Hypothalamus (tissue), 51 donors: ENCODE data around the gene PDAP1.
"Not testable (repeated sequence)": the region's sequence is repeated elsewhere in the genome, so short reads cannot be mapped to it uniquely, and the experiment has no call there.

Source experiments
- DNase-seq, 51 donors: peaks; one replicate each; lab custom pipeline; 2025; lab: John Stamatoyannopoulos, UW

The PDAP1 gene

DNA sequence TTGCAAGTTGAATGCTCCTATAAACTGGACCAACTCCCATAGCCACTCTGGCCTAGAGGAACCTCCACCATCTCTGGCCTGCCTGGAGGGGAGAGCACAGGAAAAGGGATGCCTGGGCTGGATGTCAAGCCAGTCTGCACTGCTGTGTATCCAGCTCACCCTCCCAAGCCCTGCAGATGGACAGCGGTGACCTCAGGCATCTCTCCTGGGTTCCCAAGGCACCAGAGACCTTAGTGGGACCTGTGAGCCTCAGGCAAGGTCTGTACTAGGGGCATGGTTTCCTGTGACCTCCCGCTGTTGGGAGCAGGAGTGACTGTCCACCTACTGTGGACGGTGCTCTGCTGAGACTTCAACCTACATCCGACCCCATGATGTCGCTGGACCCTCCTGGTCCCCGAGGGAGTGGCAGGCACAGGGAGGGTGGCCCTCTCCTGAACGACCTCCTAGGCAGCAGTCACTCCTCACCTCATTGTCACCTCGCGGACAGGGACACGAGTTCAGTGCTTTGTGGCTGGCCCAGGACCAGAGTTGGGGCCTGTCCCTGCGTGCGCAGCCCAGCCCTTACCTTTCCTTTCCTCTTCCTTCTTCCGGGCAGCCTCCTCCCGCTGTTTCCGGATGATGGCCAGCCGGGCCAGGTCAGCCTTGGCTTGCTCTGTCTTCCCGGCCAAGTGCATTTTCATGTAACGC lies 11.0 kb downstream of the PDAP1 start:
- no peak for DNase-seq

DNA sequence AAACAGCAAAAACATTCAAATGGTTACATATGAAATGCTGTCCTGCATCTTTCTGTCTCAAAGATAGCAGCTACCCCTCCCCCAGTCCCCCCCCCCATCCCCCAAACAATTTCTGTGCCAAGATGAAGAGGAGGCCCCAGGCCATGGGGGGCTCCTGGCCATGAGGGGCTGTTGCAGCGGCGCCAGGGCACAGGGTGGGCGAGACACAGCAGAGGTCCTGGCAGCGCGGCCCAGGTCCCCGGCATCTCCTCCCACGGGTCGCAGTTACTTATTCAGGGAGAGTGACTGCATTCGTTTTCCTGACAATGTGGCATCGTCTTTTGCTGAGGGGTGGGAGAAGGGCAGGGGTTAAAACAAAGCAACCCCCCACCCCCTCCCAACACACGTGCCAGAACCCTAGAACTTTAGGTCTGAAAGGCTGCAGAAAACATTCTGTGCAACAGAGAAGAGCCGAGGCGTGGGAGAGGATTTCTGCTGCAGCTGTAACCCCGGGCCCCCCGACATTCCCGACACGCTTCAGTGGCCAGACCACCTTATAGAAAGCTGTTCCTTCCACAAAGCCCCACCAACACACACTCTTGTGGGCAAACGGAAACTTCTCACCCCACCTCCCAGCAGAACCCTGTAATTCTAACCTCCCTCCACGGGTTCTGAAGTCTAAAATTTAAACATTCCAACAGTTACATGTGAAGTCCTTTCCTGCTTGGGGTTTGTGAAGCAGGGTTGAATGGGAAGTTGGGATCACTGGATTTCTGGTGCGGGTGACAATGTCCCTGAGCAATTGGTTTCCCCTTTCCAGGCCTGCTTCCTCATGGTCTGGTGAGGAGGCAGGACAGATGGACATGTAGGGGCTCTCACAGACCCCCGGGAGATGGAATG lies 11.7 kb downstream of the PDAP1 start:
- no peak for DNase-seq

DNA sequence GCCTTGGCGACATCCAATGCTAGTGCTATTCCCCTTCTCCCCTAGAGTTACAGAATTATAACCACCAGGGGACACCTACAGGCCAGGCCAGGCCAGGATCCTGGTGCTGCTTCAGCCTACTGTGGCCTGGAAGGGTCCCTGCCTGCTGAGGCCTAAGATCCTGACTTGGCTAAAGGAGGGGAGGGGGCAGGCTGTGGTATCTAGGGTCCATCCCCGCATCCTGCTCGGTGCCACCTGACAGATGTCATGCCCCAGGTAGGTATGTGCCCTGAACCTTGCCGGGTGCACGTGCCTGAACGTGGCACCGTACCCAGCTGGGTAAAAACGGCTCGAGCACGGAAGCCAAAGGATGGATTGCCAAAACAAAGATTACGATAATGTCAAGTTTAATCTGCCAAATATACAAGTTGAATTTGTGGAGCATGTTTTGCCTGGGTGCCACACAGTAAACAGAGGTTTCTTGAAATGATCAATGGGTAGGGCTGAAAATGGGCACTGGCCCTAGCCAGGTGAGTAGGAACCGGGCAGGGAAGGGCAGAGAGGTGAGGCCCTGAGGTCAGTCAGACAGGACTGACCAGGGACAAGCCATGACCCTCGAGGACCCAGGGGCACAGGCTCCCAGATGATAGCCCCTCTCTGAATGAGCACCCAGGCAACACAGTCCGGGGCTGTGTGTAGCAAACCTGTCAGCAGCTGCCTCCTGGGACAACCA lies 12.6 kb downstream of the PDAP1 start:
- no peak for DNase-seq

DNA sequence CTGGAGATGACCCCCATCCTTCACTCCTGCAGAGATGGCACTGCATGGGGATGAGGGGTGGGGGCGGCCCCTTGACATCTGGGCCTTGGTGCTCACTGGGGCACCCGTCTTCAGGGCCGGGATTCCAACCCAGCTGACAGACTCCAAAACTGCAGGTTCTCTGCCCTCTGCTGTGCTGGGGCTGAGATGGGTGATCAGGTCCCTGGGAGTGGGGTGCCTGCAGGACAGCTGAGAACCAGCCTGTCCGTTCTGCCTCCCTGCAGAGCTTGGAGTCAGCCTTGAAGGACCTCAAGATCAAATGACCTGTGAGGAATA lies 14.3 kb downstream of the PDAP1 start:
- DNase-seq, result no peak

DNA sequence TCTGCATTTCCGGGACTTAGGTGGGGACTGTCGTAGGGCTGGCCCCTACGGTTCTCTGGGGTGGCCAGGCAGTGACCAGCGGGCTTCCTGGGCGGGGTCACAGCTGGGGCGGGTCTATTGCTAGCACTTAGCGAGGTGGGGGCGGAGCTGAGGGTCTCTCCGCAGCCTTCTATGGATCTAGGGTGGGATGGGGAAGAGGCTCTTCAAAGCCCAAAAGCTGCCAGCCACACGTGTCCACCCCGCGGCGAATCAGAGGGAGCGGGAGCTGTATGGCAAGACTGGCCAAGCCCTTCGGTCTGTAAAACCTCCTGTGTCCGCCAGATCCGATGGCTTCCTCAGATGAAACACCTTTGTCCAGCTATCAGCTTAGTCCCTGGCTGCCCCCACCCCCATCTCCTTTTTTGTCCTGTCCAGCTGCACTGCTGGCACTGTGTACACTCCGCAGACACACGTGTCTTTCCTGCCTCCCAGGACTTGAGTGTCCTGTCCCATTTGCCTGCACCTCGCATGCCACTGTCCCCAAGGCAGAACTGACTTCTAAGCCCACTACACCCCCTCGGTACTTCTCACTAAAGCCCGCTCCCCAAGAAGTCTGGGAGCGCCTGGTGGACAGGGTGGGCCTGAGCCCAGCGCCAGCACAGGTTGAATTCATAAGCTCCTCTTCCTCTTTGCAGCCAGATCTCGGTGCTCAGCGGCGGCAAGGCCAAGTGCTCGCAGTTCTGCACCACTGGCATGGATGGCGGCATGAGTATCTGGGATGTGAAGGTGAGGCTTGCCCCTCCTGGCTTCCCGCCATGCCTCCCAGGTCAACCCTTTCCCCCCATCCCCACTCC lies 14.8 kb downstream of the PDAP1 start:
- DNase-seq, result peak in 17 of 51 donors; percentile 29 to 73 (median 43)

DNA sequence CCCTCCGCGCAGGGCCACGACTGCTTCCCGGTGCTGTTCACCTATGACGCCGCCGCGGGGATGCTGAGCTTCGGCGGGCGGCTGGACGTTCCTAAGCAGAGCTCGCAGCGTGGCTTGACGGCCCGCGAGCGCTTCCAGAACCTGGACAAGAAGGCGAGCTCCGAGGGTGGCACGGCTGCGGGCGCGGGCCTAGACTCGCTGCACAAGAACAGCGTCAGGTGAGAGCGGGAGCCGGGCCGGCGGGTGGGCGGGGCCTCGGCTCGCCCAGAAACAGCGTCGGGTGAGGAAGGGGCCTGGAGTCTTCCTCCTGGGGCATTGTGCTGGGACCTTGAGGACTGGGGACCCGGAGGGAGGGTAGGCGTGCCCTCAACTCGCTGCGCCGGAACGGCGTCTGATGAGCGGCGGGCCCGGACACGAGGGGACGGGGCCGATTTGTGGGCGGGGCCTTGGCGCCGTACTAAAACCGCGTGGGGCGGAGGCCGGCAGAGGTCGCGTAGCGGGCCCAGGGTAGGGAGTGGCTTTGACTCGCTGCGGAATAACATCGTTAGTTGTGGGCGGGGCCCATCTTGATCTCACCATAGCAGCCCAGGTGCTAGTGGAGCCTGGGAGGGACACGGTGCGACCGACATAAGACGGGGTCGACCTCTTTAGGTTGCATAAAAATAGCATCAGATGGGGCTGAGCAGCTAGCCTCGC lies 15.6 kb downstream of the PDAP1 start:
- DNase-seq, result peak in 30 of 51 donors; percentile 15 to 74 (median 48)

DNA sequence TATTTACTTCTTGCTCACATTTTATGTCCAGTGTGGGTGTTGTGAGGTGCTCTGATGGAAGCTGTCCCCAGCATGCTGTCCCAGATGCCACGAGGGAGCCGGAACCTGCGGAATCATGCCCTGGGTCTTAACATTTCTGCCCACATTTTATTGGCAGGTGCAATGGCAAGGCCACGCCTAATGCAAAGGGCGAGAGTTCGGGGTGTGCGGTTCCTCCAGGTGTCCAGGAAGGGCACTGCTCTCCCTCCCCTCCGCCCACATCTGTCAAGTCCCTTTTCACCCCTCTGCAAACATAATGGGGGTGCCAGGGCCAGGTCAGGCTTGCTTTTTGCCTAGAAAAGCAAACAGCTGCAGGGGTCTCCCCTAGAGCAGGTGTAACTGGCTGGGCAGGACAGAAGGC lies 16.4 kb downstream of the PDAP1 start:
- no peak for DNase-seq

DNA sequence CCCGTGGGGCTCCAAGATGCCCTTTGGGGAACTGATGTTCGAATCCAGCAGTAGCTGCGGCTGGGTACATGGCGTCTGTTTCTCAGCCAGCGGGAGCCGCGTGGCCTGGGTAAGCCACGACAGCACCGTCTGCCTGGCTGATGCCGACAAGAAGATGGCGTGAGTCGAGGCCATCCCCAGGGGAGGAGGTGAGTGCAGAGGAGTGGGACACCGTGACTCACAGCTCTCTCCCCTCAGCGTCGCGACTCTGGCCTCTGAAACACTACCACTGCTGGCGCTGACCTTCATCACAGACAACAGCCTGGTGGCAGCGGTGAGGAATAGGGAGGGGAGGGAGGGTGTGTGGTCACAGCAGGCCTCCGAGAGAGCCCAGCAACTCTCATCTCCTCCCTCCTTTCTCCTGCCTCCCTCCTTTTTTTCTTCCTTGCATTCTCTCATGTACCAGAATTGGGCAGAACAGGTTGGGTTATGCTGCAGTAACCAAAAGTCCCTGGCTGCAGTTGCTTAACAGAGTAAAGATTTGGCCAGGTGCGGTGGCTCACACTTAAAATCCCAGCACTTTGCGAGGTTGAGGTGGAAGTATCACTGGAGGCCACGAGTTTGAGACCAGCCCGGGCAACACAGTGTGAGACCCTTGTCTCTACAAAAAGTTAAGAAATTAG lies 17.3 kb downstream of the PDAP1 start:
- DNase-seq, result no peak

DNA sequence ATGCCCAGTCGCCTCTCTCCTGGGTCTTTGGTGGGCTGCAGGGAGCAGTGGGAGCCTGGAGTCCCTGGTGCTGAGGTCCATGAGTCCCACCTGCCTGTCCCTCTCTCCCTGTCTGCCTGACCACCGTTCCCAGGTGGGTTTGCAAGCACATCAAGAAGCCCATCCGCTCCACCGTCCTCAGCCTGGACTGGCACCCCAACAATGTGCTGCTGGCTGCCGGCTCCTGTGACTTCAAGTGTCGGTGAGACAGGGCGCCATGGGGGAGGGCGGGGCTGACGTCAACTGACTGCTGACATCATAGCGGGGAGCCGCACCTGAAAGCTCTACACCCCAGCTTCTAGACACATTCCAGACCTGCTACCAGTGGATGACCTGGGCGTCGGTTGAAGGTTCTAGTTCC lies 18.6 kb downstream of the PDAP1 start:
- DNase-seq, result no peak

DNA sequence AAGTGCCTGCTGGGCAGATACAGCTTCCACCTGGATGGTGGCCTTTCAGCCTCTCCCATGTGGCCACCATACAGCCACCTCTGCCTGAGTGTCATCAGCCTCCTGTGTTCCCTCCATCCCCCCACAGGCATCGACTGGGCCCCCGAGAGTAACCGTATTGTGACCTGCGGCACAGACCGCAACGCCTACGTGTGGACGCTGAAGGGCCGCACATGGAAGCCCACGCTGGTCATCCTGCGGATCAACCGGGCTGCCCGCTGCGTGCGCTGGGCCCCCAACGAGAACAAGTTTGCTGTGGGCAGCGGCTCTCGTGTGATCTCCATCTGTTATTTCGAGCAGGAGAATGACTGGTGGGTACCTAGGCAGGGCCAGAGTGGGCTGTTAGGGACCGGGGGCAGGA lies 20.5 kb downstream of the PDAP1 start:
- DNase-seq, result no peak

DNA sequence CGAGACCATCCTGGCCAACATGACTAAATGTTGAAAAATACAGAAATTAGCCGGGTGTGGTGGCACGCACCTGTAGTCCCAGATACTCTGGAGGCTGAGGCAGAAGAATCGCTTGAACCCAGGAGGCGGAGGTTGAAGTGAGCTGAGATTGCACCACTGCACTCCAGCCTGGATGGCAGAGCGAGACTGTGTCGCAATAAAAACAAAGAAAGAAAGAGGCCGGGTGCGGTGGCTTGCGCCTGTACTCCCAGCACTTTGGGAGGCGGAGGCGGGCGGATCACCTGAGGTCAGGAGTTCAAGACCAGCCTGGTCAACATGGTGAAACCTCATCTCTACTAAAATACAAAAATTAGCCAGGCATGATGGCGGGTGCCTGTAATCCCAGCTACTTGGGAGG lies 21.2 kb downstream of the PDAP1 start:
- not testable (repeated sequence) for DNase-seq

DNA sequence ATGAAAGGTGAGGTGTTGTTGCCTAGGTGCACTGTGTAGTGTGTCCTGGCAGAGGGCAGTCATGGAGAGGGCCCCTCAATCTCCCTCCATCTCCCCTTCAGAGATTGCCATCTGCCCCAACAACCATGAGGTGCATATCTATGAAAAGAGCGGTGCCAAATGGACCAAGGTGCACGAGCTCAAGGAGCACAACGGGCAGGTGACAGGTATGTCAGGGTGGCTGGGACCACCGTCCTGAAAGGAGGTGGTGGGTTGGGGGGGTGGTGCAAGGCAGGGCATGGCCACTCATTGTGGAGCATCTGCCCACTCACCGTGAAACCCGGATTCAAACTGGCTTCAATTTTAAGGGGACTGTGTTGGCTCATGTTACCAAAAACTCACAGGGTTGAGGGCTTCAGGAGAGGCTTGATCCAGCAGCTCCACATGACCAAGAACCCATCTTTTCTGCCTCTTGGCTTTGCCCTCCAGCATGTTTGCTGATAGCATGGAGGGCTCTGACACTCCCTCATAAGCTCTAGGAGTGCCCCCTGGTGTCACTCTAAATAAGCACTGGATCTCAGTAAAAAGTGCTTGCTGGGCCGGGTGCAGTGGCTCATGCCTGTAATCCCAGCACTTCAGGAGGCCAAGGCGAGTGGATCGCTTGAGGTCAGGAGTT lies 21.7 kb downstream of the PDAP1 start:
- no peak for DNase-seq

DNA sequence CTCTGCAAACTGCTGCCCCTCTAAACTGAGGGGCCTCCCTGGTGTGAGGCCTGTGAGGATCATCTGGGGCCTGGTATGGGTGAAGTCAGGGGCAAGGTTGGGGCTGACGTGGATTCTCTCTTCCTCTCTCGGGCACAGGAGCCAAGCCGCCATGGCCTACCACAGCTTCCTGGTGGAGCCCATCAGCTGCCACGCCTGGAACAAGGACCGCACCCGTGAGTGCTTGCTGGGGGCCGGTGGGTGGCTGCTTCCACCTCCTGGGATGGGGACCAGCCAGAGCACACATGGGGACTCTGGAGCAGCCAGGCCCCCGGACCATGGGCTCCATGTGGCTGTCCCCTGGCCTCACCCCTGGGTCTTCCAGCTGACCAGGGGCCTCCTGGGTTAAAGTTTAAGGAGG lies 22.8 kb downstream of the PDAP1 start:
- no peak for DNase-seq

DNA sequence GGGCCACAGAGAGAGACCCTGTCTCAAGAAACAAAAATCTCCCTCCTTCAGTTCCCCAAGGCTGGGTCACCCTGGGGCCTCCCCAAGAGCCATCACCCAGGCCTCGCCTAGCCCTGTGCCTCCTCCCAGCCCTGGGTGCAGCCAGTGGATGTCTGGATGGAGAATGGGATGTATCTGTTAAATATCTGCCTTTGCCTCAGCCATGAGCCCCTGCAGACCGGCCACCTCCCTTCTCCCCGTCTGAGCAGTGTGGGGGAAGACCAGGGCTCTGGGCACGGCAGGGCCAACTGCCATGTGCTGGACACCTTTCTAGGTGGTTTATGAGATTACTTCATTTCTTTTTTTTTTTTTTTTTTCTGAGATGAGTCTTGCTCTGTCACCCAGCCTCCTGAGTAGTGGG lies 23.9 kb downstream of the PDAP1 start:
- no peak for DNase-seq

DNA sequence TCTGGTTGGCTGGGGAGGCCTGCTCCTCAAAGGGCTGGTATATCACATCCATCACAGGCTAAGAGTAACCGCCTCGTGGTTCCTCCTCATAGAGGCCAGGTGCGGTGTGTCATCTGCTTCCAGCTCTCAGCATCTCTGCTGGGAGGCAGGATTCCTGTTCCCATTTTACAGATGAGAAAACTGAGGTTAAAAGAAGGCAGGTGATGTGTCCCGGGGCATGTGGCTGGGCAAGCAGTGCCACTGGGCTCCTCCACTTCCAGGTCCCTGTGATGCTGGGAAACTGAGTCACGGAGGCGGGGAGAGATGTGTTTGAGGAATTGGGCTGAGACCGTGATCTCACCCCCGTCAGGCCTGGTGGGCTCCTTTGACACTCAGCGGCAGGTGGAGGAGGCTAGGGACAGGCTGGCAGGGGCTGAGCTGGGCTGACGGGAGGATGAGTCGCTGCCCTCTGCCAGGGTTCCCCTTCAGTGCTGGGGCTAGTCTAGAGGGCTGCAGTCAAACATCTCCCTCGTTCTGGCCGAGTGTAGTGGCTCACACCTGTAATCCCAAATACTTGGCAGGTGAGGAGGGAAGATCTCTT lies 24.5 kb downstream of the PDAP1 start:
- DNase-seq, result no peak

DNA sequence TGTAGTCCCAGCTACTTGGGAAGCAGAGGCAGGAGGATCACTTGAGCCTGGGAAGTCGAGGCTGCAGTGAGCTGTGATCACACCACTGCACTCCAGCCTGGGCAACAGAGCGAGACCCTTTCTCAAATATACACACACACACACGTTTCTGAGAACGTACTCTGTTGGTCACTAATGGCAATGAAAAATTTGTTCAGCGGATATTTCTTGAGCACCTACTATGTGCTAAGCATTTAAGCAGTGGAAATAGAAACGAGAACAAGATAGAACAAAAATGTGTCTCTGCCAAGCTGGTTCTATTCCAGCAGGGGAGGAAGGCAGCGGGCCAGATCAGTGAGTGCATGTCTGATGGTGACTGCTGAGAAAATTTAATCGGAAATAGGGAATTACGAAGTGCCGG lies 25.2 kb downstream of the PDAP1 start:
- no peak for DNase-seq

DNA sequence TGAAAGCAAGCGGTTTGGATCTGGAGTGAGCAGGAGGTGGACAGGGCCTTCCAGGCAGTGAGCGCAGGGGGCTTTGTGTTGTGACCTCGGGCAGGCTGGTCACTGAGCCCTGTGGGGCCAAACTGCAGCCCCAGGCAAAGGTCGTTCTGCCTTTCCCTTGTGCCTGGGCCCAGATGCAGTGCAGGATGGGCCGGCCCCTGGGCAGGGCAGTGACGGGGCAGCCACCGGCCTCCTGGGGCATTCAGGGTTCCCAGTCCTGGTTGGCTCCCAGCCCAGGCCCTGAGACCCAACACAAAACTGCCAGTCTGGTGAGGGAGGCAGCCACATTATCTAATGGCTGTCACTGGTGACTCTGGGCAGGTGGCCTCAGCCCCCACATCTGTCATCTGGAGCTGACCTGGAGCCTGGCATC lies 26.7 kb downstream of the PDAP1 start:
- no peak for DNase-seq

DNA sequence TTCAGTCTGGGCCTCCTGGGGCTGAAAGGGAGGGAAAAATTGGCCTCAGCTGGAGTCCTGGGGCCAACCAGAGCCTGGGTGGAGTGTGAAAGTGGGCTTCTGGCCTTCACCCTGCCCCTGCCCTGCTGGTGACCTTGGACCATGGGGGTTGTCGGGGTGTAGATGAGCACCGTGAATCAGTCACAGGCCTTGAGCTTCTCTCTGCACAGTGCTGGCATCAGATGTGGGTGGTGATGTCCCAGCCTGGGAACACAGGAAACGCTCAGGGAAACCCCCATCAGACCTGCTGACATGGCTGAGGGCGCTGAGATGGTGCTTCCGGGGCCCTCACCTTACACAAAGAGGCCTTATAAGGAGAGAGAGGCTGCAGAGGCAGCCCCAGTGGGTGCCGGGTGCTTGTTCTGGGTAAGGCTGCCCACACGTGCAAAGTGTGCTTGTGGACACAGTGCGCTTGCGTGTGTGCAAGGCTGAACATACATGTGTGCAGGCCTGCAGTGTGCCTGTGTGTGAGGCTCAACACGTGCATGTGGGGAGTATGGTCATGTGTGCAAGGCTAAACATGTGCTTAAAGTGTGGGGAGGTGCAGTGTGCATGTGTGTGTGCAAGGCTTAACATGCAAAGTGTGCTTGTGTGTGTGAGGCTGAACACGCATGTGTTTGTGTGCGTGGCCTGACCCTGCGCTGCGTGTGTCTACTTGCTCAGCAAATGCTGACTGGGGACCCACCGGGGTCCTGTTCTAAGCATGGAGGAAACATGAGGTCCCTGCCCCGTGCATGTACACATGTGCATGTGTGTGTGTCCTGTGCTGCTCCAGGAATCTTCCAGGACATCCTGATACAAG lies 27.4 kb downstream of the PDAP1 start:
- no peak for DNase-seq
